T47D (cell line): ENCODE results near the gene RAB27A.

Experiments used
- DNase-seq, 2 experiments: peaks; one replicate each; pipeline versions ENCODE4 v3.0.0 to v3.0.0-alpha.2; 2011 to 2012; ENCODE audit warnings: low read depth in 1 of 2, low spot score in 1 of 2
- JUND ChIP-seq: IDR thresholded peaks from 2 replicates; pipeline ENCODE4 v1.6.1; 2012; ENCODE audit warnings: low read depth
- in situ Hi-C: cut with HindIII; loops from 2 replicates; pipeline ENCODE4 v1.10.0; 2016; ENCODE audit warnings: low sequenced_read_pairs, low pct_unique_long_range_greater_than_20kb

The RAB27A gene

DNA sequence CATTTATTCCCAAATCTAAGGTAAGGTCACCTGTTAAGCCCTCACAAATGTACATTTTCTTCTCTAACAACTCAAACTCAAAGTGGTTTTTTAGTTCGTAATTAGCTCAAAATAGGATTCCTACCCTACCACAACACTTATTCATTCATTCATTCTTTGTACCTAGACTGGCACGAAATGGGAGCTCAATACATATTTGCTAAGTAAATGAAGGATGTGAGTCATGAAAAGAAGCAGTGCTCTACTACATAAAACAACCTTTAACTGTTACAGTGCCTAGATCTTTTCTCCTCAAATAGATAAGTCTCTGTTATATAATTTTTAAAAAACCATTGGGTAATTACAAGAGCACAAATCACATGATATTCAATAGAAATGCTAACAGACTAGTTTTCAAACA, 105.9 kb downstream of the RAB27A start:
- no peak for TF ChIP-seq JUND
- in situ Hi-C loops = no loop called here
- no peak for DNase-seq

DNA sequence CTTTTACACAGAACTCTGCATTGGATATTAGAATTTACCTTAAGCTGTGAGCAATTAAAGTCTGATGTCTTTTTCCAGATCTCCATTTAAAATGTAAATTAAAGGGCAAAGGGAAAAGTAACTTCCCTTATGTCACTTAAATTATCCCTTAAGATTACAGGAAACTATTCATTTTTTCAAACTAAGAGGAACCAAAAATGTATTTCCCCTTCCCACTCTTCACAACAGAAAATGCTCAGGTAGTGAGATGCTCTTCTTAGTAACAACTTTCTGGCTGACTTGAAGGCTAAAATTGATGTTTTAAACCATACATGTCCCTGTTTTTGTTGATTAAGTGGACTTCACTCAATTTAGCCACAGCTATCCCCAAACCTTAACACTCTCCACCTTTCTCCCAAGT, 110.5 kb downstream of the RAB27A start:
- no peak for DNase-seq
- no peak for TF ChIP-seq JUND
- in situ Hi-C loops = no loop called here

DNA sequence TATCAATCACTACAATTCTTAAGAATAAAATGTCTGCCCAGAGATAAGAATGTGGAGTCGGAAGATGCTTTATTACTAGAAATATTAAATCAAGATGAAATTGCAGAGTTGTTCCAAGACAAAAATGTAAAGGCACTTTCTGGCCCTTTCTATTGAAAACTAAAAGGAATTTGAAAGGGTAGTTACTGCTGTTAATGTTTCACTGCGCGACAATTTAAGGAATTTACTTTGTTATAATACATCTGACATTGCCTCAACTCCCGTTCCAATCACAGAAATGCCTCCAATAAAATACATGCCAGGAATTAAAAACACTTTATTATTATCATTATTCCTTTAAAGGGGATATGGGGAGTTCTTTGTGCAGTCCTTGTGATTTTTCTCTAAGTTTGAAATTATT, 119.3 kb downstream of the RAB27A start:
- in situ Hi-C loops = no loop called here
- no peak for DNase-seq
- TF ChIP-seq JUND = no peak

DNA sequence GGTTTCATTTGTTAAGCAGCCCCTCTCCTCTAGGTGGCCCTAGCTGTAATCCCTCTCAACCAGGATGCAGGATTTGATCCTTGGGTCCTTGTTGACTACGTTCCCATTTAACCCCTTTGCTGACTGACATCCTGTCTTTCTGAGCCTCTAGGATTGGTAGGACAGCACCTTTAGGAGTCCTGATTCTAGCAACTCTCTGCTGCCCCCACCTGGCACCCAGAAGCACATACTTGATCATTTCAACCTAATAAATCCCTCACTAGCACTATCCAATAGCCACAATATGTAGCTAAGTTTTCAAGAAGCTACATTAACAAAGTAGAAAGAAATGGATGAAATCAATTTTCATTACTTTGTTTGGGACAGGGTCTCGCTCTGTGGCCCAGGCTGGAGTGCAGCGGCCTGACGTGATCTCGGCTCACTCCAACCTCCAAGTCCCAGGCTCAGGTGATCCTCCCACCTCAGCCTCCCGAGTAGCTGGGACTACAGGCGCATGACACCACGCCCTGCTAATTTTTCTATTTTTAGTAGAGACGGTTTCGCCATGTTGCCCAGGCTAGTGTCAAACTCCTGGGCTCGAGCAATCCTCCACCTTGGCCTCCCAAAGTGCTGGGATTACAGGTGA, 121.2 kb downstream of the RAB27A start:
- peak; percentile 56 to 83 for DNase-seq
- no peak for TF ChIP-seq JUND
- in situ Hi-C loops = no loop called here

DNA sequence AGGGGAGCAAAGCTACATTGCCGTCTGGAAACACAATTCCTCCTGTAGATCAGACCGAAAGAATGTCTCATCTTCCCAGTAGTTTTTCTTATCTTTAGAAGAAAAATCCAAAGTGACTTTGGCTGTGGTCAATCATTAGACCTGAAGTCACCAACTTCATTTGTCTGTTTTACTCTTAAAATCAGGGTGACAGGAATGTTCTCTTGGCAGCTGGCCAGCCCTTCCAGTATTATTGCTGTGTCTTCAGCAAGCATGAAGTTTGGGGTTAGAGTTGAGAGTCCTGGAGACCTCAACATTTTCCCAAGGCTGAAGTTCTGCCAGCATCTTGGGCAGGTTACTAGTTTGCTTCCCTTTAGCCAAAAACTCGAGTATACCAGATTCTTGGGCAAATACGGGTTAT, 125.3 kb downstream of the RAB27A start:
- TF ChIP-seq JUND = no peak
- in situ Hi-C loops = no loop called here
- no peak for DNase-seq
